ENCODE measurements around the gene EMP1.

Gene EMP1, protein sequence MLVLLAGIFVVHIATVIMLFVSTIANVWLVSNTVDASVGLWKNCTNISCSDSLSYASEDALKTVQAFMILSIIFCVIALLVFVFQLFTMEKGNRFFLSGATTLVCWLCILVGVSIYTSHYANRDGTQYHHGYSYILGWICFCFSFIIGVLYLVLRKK

DNA sequence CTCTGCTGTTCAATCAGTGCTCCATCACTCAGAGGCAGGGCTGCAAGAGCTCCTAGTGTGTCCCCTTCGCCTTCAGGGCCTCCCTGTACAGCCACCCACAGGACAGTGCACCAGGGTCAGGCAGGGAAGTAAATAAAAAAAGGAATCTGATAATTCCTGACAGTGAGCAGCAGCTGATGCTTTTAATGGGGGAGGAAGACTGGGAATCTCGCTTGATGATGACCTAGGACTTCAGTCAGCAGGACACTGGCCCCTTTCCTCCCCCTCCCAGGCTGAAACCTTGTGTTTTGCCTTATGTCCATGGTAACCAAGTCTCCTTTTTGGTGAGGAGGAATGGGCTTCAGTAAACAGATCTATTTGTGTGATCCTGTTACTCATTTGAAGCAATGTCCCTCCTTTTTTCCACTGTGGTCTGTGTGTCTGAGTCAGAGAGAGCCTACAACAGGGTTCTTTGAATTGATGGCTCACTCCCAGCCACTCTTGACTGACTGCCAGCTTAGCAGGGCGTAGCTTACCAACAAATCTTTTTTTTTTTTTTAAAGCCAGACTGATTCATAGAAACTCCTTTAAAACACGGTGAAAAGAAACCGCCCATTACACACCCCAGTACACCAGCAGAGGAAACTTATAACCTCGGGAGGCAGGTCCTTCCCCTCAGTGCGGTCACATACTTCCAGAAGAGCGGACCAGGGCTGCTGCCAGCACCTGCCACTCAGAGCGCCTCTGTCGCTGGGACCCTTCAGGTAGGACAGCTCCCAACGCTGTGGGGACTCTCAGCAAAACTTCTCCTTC is at the start of gene EMP1:
Gene EMP1 (plus strand): TSS at position 597 of the 792 bp plus-strand sequence. CDS start 14,785 bp downstream, outside the sequence.
- DNase-seq (ENCODE audit: low read depth): peak; percentile 100

- DNase-seq (ENCODE audit: low read depth): no peak
These were observed 48.6 kb upstream of the EMP1 start for GRCh38 chr12:13147688-13148484.

DNA sequence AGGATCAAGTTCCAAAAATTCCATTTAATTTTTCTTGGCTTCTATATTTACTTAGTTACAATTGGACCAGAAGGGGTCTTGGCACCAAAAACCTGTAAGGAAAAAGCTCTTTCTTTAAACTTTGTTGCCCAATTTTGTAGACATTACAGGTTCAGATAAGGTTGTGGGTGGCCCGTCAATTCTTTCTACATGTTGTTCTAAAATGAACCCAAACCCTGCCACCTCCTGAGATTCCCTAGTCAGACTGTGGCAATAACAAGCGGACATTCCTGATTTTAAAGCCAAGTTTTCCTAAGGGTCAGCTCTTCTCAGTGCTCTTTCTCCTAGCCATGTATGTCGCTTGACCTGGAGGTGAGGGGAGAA is 48.1 kb upstream of the EMP1 start:
- no peak for DNase-seq (ENCODE audit: low read depth)

DNA sequence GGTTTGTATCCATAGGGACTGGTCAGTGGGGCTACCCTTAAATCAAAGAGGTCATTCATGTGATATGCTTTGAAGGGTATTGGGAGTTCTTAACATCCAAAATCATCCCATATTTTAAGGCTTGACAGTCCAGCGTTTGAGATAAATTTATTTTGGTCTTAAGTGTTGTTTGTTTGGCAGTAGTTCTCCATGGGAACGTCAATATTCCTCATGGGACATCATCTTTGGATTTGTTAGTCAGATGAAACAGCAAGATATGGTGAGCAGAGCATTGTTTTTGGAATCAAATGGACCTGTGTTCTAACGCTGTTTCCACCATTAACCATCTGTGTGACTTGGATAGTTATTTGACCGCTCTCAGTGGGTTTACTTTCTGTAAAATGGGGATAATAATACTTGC is 47.1 kb upstream of the EMP1 start:
- no peak for DNase-seq (ENCODE audit: low read depth)

GRCh38 chr12:13152281-13152680 is 44.2 kb upstream of the EMP1 start:
- no peak for DNase-seq (ENCODE audit: low read depth)

GRCh38 chr12:13152756-13153155 is 43.8 kb upstream of the EMP1 start:
- DNase-seq (ENCODE audit: low read depth): no peak

DNA sequence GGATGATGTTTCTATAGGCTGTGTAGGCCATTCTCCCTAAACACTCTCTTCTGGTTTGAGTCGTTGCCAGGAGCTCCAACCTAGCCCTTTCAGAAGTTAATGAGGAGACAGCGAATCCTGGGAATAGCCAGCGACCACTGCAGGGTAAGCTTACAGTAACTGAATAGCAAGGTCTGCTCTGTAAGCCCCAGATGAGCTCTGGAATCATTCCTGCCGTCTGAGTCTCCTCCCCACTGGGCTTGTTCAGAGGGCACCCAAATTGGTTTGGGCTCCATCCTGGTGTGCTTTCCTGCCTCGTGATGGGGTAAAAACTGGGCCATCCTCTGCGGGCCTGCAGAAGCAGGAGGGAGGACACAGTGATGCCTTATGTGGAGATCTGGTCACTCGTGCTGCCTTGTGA is 43.3 kb upstream of the EMP1 start:
- DNase-seq (ENCODE audit: low read depth): no peak

GRCh38 chr12:13154027-13154538 is 42.4 kb upstream of the EMP1 start:
- DNase-seq (ENCODE audit: low read depth): no peak

GRCh38 chr12:13154831-13155230 is 41.7 kb upstream of the EMP1 start:
- DNase-seq (ENCODE audit: low read depth): no peak

DNA sequence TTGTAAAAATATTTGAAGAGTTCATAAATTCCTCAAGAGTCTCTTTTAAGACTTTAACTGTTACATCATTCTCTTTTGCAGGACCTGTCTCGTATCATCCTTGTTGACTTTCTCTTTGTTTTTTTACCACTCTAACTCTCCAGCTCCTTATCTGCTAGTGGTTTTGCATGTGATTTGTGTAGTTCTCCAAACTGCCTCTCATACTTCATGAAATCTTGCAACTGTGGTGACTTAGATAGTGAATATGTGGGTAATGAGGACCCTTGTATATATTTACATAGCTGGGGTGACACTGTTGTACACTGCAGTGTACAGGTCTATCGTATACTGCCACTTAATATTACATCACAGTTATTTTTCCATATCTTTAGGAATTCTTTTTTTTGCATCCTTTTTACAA is 40.2 kb upstream of the EMP1 start:
- DNase-seq (ENCODE audit: low read depth): no peak

DNA sequence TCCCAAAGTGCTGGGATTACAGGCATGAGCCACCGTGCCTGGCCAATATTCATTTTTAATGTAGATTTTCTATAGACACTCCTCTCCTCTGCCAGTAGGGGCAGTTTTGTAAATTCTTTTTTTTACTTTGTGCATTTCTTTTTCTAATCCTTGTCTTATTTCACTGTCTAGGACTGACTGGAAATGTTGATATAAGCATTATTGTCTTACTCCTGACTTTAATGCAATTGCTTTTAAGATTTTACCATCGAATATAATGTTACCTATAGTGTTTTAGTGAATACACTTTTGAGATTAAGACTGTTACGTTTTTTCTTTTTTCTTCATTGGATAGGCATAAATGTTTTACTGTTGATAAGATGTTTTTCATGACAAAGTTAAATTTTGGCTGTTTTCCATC is 35.4 kb upstream of the EMP1 start:
- DNase-seq (ENCODE audit: low read depth): no peak

DNA sequence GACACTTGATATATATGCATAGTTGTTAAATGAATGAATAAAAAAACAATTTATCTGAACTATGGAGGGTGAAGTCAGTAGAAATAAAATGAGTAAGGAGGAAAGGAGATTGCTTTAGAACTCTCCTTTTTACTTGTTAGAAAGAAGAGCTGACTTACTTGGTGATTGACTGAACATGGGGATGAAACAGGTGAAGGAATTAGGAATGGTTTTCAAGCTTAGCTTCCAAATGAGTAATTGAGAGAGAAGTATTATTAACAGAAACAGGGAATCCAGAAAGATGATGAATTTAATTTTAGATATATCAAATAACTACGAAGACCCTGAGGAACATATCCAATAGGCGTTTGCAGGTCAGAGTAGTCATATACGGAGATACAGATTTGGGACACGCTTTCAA is 33.6 kb upstream of the EMP1 start:
- no peak for DNase-seq (ENCODE audit: low read depth)

GRCh38 chr12:13163868-13164635 is 32.5 kb upstream of the EMP1 start:
- DNase-seq (ENCODE audit: low read depth): peak; percentile 85

- DNase-seq (ENCODE audit: low read depth): no peak
These were observed 31.5 kb upstream of the EMP1 start for GRCh38 chr12:13164921-13165616.

- peak; percentile 71 for DNase-seq (ENCODE audit: low read depth)
These were observed 30.9 kb upstream of the EMP1 start for GRCh38 chr12:13165617-13166041.

DNA sequence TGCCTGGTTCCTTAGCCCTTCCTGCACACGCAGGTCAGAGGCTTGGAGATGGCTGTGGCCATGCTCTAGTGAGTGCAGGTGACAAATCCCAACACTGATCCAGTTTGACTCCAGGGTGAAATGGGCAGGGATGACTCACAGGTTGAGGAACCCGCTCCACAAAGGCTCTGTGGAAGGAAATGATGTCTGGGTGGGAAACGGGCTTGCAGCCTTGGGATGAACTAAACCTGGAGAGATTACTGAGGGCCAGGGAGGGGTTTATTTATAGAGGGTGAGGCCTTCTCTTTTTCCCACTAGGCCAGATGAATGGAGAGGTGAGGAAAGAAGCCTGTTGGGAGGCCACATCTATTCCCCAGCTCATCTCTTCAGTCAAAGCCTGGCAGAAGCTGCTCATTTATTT is 29.3 kb upstream of the EMP1 start:
- peak; percentile 49 for DNase-seq (ENCODE audit: low read depth)

DNA sequence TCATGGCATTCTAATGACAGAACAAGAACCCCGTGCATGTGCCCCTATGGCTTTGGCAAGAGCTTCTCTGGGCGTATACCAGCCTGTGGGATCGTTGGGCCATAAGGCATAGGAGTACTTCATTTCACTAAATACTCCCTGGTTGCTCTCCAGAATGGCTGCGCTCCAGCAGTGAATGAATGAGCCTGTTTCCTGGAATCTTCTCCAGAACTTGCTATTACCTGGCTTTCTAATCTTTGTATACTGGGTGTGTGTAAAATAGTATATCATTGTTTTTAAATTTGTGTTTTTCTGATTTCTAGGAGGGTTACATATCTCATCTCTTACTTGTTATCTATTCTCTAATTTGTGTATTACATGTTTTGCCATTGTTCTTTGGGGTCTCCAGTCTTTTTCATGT is 28.6 kb upstream of the EMP1 start:
- no peak for DNase-seq (ENCODE audit: low read depth)

DNA sequence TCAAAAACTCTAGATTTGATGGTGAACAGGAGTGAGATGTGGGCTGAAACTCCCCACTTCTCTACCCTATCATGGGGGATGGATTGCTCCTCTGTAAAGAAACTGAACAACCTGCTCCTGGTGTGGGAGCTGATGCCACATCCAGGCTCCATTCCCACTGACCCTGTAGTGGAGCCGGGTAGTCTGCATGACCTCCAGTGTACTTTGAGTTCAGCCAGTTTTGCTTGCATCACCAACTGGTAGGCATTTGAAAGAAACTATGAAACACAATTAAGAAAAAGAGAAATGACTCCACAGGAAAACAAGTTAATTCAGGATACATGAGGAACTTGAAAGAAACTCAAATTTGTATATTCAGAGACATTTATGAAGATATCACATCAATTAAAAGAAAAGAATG is 27.3 kb upstream of the EMP1 start:
- DNase-seq (ENCODE audit: low read depth): no peak

GRCh38 chr12:13170892-13171490 is 25.5 kb upstream of the EMP1 start:
- DNase-seq (ENCODE audit: low read depth): peak; percentile 75

DNA sequence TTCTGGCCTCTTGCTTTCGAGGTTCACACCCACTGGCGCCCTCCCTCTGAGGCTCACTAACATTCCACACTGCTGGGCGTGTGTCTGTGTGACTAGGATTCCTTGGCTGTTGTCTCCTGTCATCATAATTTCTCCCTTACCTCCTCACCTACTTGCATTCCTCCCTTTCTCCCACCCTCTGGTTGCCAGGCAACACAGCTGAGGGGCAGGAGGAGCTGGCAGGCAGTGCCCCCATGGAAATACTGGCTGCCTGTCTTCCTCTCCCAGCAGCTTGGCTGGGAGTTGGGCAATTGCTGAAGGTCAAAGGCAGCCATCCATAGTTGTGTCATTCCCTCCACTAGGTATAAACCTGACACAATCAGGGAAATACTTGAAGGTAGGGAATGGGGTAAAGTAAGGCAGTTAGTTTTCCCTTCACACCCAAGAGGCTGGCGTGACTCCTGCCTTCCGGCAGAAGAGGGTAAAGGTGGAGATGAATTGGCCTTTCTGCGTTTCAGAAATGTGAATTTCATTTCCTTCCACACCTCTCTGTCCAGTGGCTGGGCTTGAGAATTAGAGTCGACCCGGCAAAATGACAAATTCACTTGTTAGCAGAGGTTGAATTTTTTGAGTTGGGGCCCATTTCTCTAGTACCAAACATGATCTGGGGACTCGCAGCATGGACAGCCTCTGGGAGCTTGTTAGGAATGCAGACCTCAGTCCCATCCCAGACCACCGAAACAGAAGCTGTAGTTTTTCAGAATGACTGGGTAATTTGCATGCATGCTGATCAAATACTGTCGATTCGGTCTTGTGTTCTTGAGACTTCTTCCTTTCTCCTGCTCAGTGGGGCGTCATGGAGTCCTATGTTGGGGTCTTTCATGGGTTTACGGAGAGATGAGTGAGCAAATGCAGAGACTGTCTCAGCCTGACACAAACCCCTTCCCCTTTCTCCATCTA is 24.3 kb upstream of the EMP1 start:
- peak; percentile 72 for DNase-seq (ENCODE audit: low read depth)
